ENCODE data around the gene FAP. TPM values are rescaled to one million over a fixed set of nuclear protein-coding genes. Genes with fewer than 3 reads are reported as not detected.

The FAP gene
- total RNA-seq, 1 experiment from 2014 or later: 0.88 TPM

DNA sequence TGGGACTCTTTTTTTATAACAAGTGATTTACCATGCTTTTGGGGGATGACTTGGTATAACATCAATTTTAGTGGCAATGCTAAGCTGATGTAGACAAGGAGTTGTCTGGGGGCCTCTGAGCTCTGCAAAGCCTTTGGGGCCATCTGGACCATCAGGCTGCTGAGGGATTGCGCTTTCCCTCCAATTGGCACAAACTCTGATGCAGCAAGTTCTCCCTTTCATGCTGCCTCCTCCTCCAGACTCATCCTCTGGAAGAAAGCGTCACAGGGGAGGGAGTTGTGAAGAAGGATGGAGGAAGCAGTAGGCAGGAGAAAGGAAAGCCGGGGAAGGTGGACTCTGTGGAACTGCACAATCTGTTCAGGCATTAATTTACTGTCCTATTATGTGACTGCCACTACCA is 10.2 kb upstream of the FAP start:
- H3K4me3 ChIP-seq (ENCODE audit: low read depth, low read length, poor library complexity, severe bottlenecking): no peak overlapping the region
- no peaks in the 10 kb centered on the region for H3K27me3 ChIP-seq (replicated peaks; ENCODE audit: insufficient read depth, low read depth, low read length, poor library complexity)
- H3K36me3 ChIP-seq (ENCODE audit: insufficient read depth, low read length, poor library complexity, severe bottlenecking): no peaks in the 10 kb centered on the region
- DNase-seq (ENCODE audit: low spot score): no peak
- CTCF ChIA-PET: no interaction called here
- BruUV-seq (replicated peaks): no TSS peak
- no peaks in the 10 kb centered on the region for H3K4me1 ChIP-seq (ENCODE audit: insufficient read depth, low read length, poor library complexity, severe bottlenecking)
- POLR2A ChIA-PET (ENCODE audit: low non-redundant PET): no interaction called here
- peaks cover 2% of the 10 kb centered on the region for H3K9me3 ChIP-seq (ENCODE audit: low read depth, low read length, poor library complexity, severe bottlenecking)
- intact Hi-C loops (cut with micrococcal nuclease; ENCODE audit: unreplicated experiment): no loop called here
- TF ChIP-seq, protein P1, sequence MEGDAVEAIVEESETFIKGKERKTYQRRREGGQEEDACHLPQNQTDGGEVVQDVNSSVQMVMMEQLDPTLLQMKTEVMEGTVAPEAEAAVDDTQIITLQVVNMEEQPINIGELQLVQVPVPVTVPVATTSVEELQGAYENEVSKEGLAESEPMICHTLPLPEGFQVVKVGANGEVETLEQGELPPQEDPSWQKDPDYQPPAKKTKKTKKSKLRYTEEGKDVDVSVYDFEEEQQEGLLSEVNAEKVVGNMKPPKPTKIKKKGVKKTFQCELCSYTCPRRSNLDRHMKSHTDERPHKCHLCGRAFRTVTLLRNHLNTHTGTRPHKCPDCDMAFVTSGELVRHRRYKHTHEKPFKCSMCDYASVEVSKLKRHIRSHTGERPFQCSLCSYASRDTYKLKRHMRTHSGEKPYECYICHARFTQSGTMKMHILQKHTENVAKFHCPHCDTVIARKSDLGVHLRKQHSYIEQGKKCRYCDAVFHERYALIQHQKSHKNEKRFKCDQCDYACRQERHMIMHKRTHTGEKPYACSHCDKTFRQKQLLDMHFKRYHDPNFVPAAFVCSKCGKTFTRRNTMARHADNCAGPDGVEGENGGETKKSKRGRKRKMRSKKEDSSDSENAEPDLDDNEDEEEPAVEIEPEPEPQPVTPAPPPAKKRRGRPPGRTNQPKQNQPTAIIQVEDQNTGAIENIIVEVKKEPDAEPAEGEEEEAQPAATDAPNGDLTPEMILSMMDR (conservative IDR thresholded peaks at IDR 0.05; ENCODE audit: low read depth, low read length): no peak
- no peak for TF ChIP-seq EZH2 (IDR thresholded peaks at IDR 0.05; ENCODE audit: borderline replicate concordance, low read depth, low read length, poor library complexity, severe bottlenecking)
- H3K27ac ChIP-seq (ENCODE audit: low read depth, low read length, poor library complexity, severe bottlenecking): no peak overlapping the region

DNA sequence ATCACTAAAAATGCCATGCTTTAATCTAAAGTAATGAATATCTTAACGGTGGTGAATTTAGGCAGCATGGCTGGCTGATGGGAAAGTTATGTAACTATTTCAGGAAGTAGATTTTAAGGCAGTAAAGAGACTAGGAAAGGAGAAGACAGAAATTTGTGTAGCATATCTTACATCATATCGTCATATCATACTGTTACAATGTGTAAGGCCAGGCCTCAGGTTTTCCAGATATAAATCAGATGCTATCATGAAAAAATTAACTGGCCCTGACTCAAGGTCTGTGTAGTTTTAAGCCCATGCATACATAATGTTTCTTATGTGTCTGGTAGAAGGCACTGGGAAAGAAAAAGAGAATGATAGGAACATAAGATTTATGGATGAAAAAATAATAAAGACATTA is 8.9 kb upstream of the FAP start:
- intact Hi-C loops (cut with micrococcal nuclease; ENCODE audit: unreplicated experiment): no loop called here
- ChIA-PET CTCF (no interaction called here), POLR2A (ENCODE audit: low non-redundant PET) (interaction anchor here (0.7 kb wide), 1 partner anchor 65 kb away, joined by 3 read pairs; no protein-coding TSS in a partner anchor)
- no peak overlapping the region for H3K4me3 ChIP-seq (ENCODE audit: low read depth, low read length, poor library complexity, severe bottlenecking)
- H3K27me3 ChIP-seq (replicated peaks; ENCODE audit: insufficient read depth, low read depth, low read length, poor library complexity): no peaks in the 10 kb centered on the region
- TF ChIP-seq, protein P1 (conservative IDR thresholded peaks at IDR 0.05; ENCODE audit: low read depth, low read length): no peak
- no peak for TF ChIP-seq EZH2 (IDR thresholded peaks at IDR 0.05; ENCODE audit: borderline replicate concordance, low read depth, low read length, poor library complexity, severe bottlenecking)
- no peaks in the 10 kb centered on the region for H3K4me1 ChIP-seq (ENCODE audit: insufficient read depth, low read length, poor library complexity, severe bottlenecking)
- no peaks in the 10 kb centered on the region for H3K36me3 ChIP-seq (ENCODE audit: insufficient read depth, low read length, poor library complexity, severe bottlenecking)
- peaks cover 2% of the 10 kb centered on the region for H3K9me3 ChIP-seq (ENCODE audit: low read depth, low read length, poor library complexity, severe bottlenecking)
- no peak overlapping the region for H3K27ac ChIP-seq (ENCODE audit: low read depth, low read length, poor library complexity, severe bottlenecking)
- no TSS peak for BruUV-seq (replicated peaks)
- no peak for DNase-seq (ENCODE audit: low spot score)

DNA sequence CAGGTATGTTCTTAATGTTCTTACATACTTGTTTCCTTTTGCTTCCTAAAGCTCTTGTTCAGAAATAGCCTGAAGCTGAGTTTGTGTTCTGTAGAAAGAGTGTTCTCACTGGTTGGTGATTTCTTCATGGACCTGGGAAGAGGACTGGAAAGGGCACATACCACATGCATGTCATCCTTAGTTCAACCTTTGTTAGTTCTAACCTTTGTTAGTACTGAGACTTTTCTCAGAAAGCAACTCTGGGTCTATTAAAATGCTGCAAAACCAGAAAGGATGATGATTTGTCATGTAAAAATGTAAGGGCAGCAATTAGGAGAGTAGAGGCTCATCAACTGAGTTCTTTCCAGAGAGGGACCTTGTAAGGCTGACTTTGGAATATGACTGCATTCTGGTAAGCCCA is 2.5 kb upstream of the FAP start:
- no peak for TF ChIP-seq EZH2 (IDR thresholded peaks at IDR 0.05; ENCODE audit: borderline replicate concordance, low read depth, low read length, poor library complexity, severe bottlenecking)
- TF ChIP-seq, protein P1 (conservative IDR thresholded peaks at IDR 0.05; ENCODE audit: low read depth, low read length): no peak
- Histone ChIP-seq H3K27me3 (replicated peaks; ENCODE audit: insufficient read depth, low read depth, low read length, poor library complexity) (no peaks in the 10 kb centered on the region), H3K9me3 (ENCODE audit: low read depth, low read length, poor library complexity, severe bottlenecking) (peaks cover 2% of the 10 kb centered on the region), H3K4me1 (ENCODE audit: insufficient read depth, low read length, poor library complexity, severe bottlenecking) (peaks cover 23% of the 10 kb centered on the region), H3K27ac (ENCODE audit: low read depth, low read length, poor library complexity, severe bottlenecking) (no peak overlapping the region), H3K4me3 (ENCODE audit: low read depth, low read length, poor library complexity, severe bottlenecking) (no peak overlapping the region), H3K36me3 (ENCODE audit: insufficient read depth, low read length, poor library complexity, severe bottlenecking) (no peaks in the 10 kb centered on the region)
- BruUV-seq (replicated peaks): no TSS peak
- ChIA-PET CTCF (no interaction called here), POLR2A (ENCODE audit: low non-redundant PET) (no interaction called here)
- intact Hi-C loops (cut with micrococcal nuclease; ENCODE audit: unreplicated experiment): no loop called here
- no peak for DNase-seq (ENCODE audit: low spot score)

Measured in A673 (cell line).